ENCODE results near the gene RBMY1F.
"Not testable (repeated sequence)": the region's sequence is repeated elsewhere in the genome, so short reads cannot be mapped to it uniquely, and the experiment has no call there.

RBMY1F gene

DNA sequence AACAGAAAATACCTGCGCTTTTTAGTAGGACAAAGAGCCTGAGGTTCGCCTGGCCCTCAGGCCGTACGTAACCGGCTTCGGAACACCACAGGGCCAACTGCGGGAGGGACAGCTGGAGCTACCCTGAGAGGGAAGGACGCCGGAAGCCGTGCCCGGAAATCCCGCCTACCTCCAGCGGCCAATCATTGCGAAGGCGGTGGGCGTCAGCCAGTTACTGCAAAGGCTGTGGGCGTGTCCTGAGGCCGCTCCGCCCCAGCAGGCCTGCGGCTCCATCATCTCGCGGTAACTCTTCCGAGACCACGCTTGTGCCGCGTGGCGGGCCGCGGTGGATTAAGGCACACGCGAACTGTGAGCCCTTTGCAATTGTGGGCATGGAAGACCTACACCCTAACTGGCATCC, at the start of gene RBMY1F:
Gene RBMY1F (minus strand): TSS at position 101 of the 400 bp plus-strand sequence. CDS start 1,954 bp downstream, outside the sequence.
- not testable (repeated sequence) for DNase-seq (ENCODE audit: low read depth, low spot score)

DNA sequence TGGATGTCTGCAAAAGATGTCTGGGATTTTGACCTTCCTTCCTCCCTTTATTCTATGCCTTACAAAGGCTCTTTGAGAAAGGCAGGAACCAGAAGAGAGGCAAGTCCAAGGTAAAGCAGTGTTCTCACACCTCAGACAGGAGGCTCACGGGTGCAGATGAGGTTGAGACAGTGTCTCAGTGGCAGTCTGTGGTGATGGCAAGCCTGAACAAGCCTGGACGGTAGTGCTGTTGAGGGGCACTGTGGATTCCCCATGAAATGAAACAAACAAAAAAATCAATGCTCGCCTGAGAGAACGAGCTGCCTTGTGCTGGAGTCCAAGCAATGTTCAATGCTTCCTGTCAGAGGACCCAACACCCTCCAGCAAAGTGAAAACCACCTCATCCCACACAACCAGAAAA, 31.6 kb downstream of the RBMY1F start:
- not testable (repeated sequence) for DNase-seq (ENCODE audit: low read depth, low spot score)

DNA sequence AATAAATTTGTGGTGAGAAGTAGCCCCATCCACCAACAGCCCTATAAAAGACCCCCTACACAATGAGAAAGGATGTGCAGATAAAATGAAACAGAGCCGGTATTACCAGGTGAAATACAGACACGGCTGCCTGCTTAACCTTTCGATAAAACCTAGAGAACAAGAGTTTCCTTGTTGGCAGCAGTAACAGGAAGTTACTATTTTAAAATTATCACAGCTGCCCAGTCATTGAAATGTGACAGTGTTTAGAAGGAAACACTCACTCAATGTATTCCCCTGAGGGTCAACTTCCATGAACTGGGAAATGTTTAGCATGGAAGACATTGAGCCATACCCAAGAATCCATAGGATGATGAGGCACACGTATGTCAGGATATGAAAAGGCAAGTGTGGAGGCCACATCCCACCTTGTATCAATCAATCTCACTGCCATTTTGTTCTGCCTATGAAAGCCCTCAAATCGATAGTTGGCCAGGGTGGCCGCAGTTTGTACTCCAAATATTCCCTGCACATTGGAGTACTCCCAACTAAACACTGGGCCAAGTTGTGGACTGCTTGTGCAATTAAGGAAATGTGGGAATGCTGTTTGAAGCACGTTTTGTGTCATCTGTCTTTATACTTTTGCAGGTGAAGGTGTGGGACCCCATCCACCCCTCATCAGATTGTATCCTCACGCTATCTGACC, 41.6 kb downstream of the RBMY1F start:
- DNase-seq (ENCODE audit: low read depth, low spot score) = not testable (repeated sequence)

DNA sequence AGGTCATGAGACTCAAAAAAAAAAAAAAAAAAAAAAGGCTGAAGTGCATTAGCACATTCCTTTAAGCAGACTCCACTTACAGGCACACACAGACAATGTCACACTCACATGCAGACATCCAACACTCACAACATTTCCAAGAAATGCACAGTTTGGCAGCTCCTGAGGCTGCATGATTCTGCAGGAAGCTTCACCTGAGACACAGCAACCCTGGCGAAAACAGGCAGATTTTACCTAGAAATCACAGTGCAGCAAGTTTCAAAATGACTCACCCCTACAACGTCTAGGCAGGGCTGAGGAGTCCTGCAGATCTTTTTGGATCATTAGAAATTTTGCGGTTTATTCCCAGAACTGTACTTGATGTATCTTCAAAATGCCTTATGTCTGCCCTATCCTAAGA, 48.0 kb downstream of the RBMY1F start:
- not testable (repeated sequence) for DNase-seq (ENCODE audit: low read depth, low spot score)

DNA sequence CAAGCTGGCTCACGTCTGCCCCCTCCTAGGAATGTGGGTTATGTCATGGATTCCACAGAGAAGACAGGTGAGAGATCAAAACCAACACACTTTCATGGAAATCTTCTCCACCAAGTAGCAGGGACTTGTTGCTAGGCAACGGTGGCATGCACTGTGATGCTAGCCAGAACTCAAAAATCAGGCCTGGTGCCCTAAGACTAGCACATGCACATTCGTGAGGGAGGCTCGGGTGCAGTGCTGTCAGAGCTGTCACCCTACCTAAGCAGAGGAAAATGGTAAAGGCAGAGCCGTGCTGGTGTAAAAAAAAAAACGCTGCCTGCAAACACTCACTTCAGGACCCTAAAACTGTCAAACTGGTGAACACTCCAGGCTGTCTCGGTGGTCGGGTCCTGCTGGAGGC, 52.2 kb downstream of the RBMY1F start:
- DNase-seq (ENCODE audit: low read depth, low spot score) = not testable (repeated sequence)

Data from smooth muscle cell of the brain vasculature (primary cell).